Left ventricle myocardium superior (tissue), 1 donor: ENCODE measurements around the gene PERM1. TPM values are rescaled to one million over a fixed set of nuclear protein-coding genes. Genes with fewer than 3 reads are reported as not detected.
"Not testable (repeated sequence)": the region's sequence is repeated elsewhere in the genome, so short reads cannot be mapped to it uniquely, and the experiment has no call there.

ENCODE experiments used
- ATAC-seq: fragments of 200-7000 bp; cut with Tn5 transposase; one replicate; pipeline ENCODE4 v1.9.1; 2020; ENCODE audit warnings: mild to moderate bottlenecking, moderate library complexity
- DNase-seq: peaks from one replicate; pipeline ENCODE4 v3.0.0-alpha.2; 2020
- intact Hi-C: fragments of 100-400 bp; cut with micrococcal nuclease; formaldehyde crosslinking; loops from one replicate; pipeline ENCODE4 v1.11.0; 2022
- long read RNA-seq: library from polyadenylated mRNA; unstranded; transcript quantifications from one replicate; pipeline ENCODE4 v2.0.0, GENCODE V29; 2021
- total RNA-seq: library from RNA; stranded (reverse); fragmentation: NEBNext Ultra II Directional; extraction: Animal tissue kit (Norgen Biotek cat#: 25700); gene quantifications from one replicate; pipeline ENCODE4 v1.2.1, GENCODE V29; 2021
- donor health status: DM: no; HTN: yes; CAD: no; lungs with severe emphysema.

Gene PERM1, protein sequence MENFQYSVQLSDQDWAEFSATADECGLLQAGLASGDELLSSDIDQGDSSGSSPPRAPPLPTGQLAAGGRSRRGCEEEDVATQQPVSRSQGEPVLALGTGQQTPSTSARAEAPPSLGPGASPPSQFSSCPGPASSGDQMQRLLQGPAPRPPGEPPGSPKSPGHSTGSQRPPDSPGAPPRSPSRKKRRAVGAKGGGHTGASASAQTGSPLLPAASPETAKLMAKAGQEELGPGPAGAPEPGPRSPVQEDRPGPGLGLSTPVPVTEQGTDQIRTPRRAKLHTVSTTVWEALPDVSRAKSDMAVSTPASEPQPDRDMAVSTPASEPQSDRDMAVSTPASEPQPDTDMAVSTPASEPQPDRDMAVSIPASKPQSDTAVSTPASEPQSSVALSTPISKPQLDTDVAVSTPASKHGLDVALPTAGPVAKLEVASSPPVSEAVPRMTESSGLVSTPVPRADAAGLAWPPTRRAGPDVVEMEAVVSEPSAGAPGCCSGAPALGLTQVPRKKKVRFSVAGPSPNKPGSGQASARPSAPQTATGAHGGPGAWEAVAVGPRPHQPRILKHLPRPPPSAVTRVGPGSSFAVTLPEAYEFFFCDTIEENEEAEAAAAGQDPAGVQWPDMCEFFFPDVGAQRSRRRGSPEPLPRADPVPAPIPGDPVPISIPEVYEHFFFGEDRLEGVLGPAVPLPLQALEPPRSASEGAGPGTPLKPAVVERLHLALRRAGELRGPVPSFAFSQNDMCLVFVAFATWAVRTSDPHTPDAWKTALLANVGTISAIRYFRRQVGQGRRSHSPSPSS
- total RNA-seq: 187 TPM
- long read RNA-seq, transcript PERM1-202 (3 exons, 3,340 nt): major isoform, 118 of 446 reads
- long read RNA-seq, partial matches to known transcripts: 169 of 446 reads
- long read RNA-seq, other reads (novel, unspliced or antisense): 158 of 446 reads

DNA sequence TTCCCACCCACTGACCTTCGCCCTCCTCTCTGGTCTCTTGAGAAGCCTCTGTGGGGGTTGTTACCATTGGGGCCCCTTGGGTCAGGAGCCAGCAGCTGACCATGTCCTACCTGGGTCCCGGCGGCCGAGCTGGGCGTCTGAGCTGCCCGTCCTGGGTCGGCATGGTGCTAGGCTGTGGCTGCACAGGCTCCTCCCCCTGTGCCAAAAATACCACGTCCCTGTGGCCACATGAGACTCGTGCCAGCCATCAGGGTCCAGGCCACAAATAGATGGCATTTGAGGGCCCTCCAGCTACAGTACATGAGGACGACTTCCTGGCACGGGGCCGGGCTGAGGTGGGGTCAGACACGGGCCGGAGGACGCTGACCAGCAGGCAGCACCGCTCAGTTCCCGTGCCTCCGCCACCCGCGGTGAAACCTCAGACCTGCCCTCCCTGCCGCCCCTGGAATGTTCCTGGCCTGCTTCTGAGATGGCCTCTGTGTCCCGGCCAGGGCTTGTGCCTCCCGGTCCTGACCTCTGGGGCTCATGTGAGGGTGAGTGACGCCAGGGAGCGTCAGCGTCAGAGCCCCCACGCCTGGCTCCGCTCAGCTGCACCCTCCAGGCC is at the start of gene PERM1:
Gene PERM1 (minus strand): TSS at position 139 of the 604 bp plus-strand sequence. CDS start 1,064 bp downstream, outside the sequence.
- intact Hi-C loops: no loop called here
- DNase-seq (peak; percentile 91), ATAC-seq (peak; percentile 74)

DNA sequence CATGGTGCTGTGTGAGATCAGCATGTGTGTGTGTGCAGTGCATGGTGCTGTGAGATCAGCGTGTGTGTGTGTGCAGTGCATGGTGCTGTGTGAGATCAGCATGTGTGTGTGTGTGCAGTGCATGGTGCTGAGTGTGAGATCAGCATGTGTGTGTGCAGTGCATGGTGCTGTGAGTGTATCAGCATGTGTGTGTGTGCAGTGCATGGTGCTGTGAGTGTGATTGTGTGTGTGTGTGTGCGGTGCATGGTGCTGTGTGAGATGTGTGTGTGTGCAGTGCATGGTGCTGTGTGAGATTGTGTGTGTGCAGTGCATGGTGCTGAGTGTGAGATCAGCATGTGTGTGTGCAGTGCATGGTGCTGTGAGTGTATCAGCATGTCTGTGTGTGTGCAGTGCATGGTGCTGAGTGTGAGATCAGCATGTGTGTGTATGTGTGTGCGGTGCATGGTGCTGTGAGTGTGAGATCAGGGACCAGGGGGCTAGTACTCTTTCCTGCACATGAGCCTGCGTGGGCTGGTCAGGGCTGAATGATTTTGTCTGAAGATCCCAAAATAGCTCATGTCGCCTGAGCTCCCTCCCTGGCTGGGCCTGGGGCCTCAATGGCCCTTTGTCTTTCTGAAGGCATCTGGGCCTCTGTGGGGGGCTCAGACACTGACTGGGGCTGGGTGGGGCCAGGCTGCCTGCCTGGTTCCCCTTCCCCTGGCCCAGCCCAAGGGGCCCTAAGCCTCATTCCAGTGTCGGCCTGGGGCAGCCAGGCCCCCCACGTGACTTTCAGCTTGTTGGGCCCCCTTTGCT is 49.2 kb upstream of the PERM1 start:
- DNase-seq, ATAC-seq, intact Hi-C loops: not testable (repeated sequence)

DNA sequence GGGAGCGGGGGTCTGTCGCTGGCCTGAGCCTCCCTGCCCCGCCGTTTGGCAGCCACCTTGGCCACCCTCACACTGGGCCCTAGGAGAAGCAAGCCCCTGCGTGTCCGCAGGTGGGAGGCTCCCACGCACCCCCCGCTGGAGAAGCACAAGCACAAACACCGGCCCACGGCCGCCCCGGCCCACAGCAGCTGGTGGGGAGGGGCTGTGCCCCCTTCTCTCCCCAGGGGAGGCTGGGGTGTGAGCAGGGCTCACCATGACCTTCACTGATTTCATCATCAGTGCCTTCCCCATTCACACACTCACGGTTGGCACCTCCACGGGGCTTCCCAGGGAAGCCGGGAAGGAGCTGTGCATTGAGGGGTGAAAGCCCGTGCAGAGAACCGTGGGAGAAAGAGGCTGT is 45.9 kb upstream of the PERM1 start:
- ATAC-seq: no peak
- intact Hi-C loops: no loop called here
- DNase-seq: no peak

DNA sequence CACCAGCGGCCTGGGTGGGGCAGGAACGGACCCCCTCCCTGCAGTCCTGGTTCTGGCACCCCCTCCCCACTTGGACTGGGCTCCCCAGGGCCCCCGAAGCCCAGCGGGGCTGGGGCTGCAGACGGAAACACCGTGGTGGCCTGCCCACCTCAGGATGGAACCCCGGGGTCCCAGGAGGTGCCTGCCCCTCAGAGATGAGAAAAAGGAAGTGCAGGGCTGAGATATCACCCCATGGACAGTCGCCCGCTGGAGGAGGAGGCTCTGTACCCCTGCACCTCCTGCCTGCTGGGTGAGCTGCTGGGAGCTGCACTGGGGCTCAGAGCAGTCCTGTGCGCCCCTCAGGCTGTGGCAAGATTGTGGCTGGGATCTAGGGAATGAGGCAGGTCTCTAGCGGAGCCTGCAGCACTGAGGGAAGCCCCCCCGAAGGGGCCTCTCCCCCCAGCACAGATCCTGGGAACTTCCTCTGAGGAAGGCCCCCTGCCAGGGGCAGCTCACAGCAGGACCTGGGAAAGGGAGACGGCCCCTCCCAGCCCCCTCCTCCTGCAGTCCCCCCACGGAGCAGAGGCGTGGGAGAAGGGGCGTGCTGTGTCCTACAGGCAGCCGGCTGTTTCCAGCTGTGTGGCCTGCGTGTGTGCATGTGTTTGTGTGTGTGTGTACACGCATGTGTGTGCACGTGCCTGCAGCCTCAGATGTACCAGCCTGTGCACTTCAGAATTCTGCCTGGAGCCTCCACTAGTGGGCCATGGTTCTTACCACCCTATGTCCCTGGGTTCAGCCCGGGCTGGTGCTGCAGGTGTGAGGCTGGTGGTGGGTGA is 44.9 kb upstream of the PERM1 start:
- DNase-seq (no peak), ATAC-seq (no peak)
- intact Hi-C loops: no loop called here

DNA sequence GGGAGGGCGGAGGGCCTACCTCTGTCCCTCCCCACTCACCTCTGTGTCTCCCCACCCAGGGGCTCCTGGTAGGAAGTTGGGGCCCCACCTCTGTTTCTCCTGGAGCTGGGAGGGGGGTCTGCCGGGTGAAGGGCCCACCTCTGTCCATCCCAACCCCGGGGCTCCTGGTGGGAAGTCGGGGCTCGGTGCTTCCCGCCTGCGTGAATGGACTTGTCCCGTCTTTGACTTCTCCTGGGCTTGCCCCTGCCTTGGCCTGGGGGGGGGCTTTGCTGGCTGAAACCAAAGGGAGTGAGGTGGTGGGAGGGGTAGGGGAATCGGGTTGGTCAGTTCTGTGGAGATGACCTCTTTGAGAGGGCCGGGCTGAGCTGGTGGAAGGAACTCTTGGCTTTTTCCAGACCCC is 43.8 kb upstream of the PERM1 start:
- no peak for ATAC-seq

DNA sequence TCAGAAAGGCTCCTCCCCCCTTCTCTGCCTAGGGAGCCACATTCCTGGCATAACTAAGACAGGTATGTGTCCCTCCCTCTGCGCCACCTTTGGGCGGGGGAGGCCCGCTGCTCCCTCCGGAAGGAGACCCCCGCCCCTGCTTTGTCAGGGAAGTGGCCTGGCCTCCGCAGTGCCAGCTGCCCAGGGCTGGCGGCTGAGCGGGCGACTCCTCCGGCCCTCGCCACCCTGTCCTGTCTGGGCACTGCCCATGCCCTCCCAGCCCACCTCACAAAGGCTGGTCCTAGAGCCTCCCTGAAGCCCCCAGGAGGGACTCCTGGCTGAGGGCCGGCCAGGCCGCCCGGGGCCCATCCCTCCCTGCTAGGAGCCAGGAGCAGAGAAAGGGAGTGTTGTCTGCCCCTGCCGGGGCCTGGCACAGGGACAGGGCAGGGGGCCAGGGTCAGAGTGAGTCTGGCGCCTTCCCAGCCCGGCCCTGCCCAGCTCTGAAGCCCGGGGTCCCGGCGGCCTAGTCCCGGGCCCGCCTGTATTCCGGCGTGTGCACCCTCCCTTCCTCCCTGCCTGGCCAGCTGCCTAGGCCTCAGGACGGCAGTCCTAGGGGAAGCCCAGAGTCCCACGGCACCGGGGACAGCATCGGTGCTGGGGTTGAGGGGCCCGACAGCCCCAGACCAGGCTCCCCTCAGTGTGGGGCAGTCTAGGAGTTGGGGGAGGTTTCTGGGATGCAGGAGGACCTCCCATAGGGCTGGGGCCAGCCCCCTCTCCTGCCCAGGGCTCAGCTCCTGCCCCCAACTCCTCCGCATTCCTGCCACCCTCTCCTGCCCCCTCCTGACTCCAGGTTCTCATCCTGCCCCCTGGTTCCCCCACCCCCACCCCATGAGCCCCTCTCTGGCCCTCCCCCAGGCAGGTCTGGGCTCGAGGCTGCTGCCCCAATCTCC is 43.1 kb upstream of the PERM1 start:
- intact Hi-C loops: no loop called here
- DNase-seq (no peak), ATAC-seq (peak; percentile 35)

More for the DNA sequence above, 43.8 kb upstream of the PERM1 start:
- intact Hi-C loops: no loop called here
- DNase-seq: no peak

DNA sequence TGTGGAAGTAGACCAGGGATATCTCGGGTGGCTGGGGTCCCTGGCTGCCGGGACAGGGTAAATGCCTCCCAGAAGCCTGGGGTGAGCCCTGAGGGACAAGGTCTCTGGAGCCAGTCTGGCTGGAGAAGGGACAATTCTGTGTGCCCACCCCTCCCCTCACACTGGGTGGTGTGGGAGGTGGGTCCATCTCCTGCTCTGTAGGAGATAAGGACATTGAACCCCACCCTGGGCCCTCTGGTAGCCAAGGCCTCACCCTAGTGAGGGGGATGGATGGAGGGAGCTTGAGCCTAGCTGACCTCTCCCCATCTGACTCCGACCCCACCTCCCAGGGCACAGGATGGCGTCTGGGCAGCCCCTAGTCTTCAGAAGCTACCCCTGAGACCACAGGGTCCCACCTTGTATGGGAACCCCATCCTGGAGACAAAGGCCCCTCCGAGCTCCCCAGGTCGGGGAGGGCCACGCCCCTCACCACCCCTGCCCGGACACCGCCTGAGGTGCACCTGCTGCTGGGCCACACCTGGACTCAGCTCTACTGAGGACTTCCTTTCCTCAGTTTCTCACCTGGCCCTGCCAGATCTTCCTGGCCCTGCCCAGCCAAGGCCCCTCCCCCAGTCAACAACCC is 42.4 kb upstream of the PERM1 start:
- ATAC-seq: no peak
- no peak for DNase-seq
- intact Hi-C loops: no loop called here

DNA sequence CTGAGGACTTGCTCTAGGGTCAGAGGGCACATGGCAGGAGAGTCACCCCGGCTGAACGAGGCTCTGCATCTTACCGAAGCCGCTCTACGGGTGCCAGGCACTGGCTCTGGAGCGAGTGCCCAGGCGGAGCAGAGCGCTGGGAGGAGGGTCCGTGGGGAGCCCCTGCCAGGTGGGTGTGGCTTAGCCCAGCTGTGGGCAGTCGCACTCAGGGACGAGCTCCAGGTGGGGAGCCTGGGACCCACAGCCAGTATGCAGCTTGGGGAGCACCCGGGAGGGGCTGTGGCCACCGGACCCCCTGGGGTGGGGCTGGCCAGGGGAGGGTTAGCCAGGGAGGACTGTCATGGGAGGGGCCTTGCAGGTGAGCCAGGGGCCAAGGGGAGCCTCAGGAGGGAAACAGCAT is 41.8 kb upstream of the PERM1 start:
- intact Hi-C loops: no loop called here
- ATAC-seq (no peak), DNase-seq (no peak)

DNA sequence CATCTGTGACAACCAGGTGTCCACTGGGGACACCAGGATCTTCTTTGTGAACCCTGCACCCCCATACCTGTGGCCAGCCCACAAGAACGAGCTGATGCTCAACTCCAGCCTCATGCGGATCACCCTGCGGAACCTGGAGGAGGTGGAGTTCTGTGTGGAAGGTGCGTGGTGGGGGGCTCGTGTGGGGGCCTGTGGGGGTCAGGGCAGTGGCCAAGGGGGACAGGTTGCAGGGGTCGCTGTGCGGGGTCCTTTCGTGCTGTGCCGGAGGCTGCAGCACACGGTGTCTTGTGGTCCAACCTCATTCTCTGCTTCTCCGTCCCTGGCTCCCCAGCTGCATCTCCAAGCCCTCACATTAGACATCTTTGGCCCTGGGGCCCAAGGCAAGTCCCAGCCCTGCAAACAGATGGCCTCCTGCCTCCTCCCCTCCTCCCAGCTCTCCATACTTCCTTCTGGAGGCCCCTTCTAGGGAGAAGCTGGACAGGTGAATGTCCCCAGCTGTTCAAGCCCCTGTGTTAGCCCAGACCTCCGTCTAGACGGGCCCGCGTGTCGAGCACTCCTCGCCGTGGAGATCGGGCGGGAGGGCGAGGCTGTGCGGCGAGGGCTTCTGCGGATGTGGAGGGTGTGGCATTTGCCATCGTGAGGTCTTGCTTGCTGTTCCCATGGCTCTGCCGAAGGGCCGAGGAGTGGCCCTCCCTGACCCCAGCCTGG is 40.6 kb upstream of the PERM1 start:
- ATAC-seq (no peak), DNase-seq (no peak)
- intact Hi-C loops: no loop called here

DNA sequence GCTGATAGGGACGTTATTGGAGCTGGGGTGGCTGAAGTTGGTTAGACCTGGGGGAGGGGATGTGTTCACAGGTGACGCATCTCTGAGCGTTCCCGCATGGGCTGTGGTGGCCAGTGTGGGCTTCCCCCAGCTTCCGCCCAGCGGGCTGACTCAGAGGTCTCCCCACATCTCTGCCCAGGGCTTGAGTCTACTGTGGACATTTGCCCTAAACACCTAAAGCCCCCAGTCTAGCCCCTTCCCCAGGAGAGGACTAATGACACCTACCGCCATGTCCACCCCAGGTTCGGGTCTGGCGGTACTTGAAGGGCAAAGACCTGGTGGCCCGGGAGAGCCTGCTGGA is 40.0 kb upstream of the PERM1 start:
- ATAC-seq: no peak
- intact Hi-C loops: no loop called here

DNA sequence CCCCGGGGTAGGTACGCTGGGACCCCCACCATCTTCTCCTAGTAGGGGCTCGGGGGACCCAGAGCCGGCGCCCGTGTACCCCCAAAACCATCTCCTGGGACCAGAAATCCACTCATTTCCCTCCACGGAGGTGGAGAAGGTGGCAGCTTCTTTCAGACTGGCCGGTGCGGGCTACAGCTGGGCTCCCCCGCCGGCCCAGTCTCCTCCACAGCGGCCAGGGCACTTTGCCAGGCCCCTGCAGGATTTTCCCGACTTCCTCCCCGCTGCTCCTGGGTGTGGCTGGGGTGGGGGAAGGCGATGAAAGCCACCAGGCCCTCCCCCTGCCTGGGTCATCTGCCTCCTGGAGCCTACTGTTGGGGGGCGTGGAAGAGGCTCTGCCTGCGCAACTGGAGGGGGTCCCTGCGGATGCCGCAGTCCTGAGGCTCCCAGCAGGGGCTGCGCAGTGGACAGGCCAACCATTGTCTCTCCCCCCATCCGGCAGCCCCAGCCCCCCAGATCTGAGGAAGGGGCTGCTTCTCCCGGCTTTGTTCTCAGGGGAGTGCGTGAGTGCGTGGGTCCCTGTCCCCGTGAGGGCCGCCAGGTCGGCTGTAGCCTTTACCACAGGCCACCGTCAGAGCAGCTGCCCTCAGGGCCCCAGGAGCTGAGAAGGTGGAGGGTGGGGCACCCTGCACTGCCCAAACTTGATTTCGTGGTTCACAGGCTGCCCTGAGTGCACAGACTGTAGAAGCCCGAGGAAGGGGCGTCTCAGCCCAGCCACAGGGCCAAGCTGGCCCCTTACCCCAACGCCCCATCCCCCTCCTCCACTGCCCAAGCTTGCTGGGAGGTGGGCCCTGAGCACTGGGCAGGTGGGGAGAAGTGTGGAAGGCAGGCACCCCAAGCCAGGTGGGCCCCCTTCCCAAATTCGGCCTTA is 39.4 kb upstream of the PERM1 start:
- DNase-seq (peak; percentile 81), ATAC-seq (peak; percentile 16)
- intact Hi-C loops: no loop called here

More for the DNA sequence above, 40.0 kb upstream of the PERM1 start:
- no peak for DNase-seq

DNA sequence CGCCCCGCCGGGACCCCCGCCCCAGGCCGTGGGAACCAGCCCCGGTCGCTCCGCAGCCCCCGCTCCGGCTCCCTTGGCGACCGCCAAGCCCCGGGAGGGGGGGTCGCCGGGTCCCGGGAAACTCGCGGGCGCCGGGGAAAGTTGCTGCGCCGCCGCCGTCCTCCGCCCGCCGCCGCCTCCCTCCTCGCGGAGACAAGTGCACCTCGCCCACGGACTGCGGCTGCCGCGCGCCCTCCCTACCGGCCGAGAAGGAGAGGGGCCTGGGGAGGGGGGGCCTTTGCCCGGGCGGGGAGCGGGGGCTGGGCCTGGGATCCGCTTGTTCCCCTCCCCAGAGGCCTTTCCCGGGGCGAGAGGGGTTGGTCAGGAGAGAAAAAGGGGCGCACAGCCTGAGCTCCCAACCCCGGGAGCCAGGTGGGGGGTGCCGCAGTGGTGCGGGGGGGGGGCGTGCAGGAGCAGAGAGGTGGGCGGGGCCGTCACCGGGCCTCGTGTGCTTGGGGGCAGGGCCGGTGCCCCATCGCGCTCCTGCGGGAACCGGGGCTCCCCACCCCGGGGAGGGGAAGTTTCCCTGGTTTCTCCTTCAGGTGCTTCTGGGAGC is 38.6 kb upstream of the PERM1 start:
- intact Hi-C loops: no loop called here
- ATAC-seq (no peak), DNase-seq (no peak)

DNA sequence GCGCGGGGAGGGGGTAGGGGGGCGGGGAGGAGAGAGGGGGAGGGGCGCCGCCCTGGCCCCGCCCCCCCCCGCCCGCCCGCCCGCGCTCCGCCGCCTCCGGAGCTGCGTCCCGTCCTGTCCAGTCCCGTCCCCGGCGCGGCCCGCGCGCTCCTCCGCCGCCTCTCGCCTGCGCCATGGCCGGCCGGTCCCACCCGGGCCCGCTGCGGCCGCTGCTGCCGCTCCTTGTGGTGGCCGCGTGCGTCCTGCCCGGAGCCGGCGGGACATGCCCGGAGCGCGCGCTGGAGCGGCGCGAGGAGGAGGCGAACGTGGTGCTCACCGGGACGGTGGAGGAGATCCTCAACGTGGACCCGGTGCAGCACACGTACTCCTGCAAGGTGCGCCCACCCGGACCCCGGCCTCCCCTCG is 38.1 kb upstream of the PERM1 start, which contains the start of gene AGRN:
Gene AGRN (plus strand): TSS at position 121 of the 405 bp plus-strand sequence. CDS start 53 bp downstream, at position 174.
- peak; percentile 57 for ATAC-seq
- peak; percentile 77 for DNase-seq
- intact Hi-C loops: no loop called here

DNA sequence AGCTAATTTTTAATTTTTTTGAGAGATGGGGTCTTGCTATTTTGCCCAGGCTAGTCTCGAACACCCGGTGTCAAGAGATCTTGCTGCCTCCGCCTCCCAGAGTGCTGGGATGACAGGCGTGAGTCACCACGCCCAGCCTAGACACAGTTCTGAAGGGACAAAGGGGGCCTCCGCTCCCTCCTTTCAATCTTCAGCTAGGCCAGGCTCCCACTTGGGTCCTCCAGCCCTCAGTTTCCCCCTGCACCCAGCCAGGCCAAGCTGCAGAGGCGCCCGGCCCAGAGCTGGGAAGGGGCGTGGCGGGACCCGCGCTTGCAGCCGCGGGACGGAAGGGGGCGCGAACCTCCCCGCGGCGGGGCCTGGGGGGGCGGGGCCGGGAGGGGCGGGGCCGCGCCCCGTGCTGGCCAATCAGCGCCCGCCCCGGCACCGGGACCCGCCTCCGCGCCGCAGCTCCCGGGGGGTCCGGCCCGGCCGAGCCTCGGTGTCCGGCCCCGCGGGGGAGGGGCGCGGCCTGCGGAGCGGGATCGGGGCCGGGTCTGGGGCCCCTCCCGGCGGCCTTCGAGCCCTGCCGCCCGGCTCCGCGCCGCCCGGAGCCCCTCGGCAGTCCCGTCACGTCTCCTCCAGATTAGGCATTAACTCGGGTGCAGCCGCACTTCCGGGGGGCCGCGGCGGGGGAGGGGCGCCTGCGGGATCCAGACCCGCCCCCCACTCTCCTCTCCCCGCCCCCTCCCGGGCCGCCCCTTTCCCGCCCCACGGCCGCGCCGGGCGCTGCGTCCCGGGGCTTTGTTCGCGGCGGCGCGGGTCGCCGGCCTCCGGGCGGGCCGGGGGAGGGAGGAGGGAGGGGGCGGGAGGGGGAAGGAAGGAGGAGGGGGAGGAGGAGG is 37.5 kb upstream of the PERM1 start:
- intact Hi-C loops: no loop called here
- peak; percentile 93 for DNase-seq

More for the DNA sequence above, 37.5 kb upstream of the PERM1 start:
- peak; percentile 90 for ATAC-seq
